OCI-LY1 (cell line): ENCODE results near the gene ING3.

ENCODE experiments used
- EZH2 ChIP-seq: fragments of 200-600 bp; sonication (generic), shearing (Covaris generic); IDR thresholded peaks from 2 replicates; pipeline ENCODE4 v1.8.0; 2017; ENCODE audit warnings: borderline replicate concordance, mixed run types, mild to moderate bottlenecking, antibody characterized with exemption, low read length, moderate library complexity, mixed read lengths
- TF ChIP-seq, protein P1 (sequence below): fragments of 200-600 bp; sonication (generic), shearing (Covaris generic); IDR thresholded peaks from 2 replicates; pipeline ENCODE4 v1.5.1; 2017; ENCODE audit warnings: mild to moderate bottlenecking, antibody characterized with exemption, low read length, moderate library complexity, mixed read lengths

DNA sequence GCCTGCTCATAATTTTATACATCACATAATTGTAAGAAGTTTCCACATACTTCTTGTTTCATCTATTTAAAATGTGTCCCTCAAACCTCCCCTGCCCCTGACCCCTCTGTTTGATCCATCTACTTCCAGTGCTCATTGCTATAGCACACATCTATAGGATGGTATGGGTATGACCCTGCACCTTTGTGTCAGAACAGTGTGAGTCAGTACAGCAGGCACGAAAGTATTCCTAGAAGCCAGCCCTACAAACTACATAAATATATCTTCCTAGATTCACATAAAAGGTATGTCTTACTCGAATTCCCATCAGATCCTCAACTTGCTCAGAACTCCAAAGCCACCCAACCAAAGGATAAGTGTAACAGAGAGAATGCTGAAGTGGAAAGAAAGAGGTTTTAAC is 25.7 kb upstream of the ING3 start:
- TF ChIP-seq, protein P1, sequence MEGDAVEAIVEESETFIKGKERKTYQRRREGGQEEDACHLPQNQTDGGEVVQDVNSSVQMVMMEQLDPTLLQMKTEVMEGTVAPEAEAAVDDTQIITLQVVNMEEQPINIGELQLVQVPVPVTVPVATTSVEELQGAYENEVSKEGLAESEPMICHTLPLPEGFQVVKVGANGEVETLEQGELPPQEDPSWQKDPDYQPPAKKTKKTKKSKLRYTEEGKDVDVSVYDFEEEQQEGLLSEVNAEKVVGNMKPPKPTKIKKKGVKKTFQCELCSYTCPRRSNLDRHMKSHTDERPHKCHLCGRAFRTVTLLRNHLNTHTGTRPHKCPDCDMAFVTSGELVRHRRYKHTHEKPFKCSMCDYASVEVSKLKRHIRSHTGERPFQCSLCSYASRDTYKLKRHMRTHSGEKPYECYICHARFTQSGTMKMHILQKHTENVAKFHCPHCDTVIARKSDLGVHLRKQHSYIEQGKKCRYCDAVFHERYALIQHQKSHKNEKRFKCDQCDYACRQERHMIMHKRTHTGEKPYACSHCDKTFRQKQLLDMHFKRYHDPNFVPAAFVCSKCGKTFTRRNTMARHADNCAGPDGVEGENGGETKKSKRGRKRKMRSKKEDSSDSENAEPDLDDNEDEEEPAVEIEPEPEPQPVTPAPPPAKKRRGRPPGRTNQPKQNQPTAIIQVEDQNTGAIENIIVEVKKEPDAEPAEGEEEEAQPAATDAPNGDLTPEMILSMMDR = no peak
- no peak for TF ChIP-seq EZH2
